DOHH2 (cell line): ENCODE data around the gene H2AZ1.

ENCODE experiments used
- EZH2phosphoT487 ChIP-seq: fragments of 200-600 bp; sonication (generic); IDR thresholded peaks from 2 replicates; pipeline ENCODE4 v1.6.1; 2017; ENCODE audit warnings: borderline replicate concordance, mild to moderate bottlenecking, antibody characterized with exemption, low read length, moderate library complexity, mixed read lengths
- TF ChIP-seq, protein P1 (sequence below): fragments of 200-600 bp; sonication (generic); IDR thresholded peaks from one replicate; pipeline ENCODE4 v1.5.1; 2014; ENCODE audit warnings: antibody characterized with exemption, mild to moderate bottlenecking, low read depth, low read length; ENCODE audit not compliant: poor library complexity, severe bottlenecking

DNA sequence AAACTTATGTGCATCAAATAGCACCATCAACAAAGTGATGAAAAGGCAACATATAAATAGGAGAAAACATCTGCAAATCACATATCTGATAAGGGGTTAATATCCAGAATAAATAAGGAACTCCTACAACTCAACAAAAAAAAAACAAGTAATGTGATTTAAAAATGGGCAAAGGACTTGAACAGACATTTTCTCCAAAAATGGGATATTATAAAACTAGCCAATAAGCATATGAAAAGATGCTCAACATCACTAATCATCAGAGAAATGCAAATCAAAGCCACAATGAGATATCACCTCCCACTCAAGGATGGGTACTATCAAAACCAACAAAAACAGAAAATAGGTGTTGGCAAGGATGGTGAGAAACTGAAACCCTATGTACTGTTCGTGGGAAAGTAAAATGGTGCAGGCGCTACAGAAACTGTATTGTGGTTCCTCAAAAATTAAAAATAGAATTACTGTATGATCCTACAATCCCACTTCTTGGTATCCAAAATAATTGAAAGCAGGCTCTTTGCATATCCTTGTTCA lies 6.1 kb downstream of the H2AZ1 start:
- TF ChIP-seq, protein P1, sequence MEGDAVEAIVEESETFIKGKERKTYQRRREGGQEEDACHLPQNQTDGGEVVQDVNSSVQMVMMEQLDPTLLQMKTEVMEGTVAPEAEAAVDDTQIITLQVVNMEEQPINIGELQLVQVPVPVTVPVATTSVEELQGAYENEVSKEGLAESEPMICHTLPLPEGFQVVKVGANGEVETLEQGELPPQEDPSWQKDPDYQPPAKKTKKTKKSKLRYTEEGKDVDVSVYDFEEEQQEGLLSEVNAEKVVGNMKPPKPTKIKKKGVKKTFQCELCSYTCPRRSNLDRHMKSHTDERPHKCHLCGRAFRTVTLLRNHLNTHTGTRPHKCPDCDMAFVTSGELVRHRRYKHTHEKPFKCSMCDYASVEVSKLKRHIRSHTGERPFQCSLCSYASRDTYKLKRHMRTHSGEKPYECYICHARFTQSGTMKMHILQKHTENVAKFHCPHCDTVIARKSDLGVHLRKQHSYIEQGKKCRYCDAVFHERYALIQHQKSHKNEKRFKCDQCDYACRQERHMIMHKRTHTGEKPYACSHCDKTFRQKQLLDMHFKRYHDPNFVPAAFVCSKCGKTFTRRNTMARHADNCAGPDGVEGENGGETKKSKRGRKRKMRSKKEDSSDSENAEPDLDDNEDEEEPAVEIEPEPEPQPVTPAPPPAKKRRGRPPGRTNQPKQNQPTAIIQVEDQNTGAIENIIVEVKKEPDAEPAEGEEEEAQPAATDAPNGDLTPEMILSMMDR: no peak
- no peak for TF ChIP-seq EZH2phosphoT487
